Smooth muscle cell of the coronary artery (primary cell): ENCODE results near the gene MPND. TPM values are rescaled to one million over a fixed set of nuclear protein-coding genes. Genes with fewer than 3 reads are reported as not detected.

ENCODE experiments used
- total RNA-seq: library from RNA; depleted of rRNA; stranded (reverse); fragments of >200 nt; gene quantifications from 2 replicates; pipeline ENCODE4 v1.2.3, GENCODE V29; 2014; ENCODE audit warnings: low replicate concordance

The MPND gene, protein sequence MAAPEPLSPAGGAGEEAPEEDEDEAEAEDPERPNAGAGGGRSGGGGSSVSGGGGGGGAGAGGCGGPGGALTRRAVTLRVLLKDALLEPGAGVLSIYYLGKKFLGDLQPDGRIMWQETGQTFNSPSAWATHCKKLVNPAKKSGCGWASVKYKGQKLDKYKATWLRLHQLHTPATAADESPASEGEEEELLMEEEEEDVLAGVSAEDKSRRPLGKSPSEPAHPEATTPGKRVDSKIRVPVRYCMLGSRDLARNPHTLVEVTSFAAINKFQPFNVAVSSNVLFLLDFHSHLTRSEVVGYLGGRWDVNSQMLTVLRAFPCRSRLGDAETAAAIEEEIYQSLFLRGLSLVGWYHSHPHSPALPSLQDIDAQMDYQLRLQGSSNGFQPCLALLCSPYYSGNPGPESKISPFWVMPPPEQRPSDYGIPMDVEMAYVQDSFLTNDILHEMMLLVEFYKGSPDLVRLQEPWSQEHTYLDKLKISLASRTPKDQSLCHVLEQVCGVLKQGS
- total RNA-seq = 9.4 and 14.3 TPM in 2 replicates

DNA sequence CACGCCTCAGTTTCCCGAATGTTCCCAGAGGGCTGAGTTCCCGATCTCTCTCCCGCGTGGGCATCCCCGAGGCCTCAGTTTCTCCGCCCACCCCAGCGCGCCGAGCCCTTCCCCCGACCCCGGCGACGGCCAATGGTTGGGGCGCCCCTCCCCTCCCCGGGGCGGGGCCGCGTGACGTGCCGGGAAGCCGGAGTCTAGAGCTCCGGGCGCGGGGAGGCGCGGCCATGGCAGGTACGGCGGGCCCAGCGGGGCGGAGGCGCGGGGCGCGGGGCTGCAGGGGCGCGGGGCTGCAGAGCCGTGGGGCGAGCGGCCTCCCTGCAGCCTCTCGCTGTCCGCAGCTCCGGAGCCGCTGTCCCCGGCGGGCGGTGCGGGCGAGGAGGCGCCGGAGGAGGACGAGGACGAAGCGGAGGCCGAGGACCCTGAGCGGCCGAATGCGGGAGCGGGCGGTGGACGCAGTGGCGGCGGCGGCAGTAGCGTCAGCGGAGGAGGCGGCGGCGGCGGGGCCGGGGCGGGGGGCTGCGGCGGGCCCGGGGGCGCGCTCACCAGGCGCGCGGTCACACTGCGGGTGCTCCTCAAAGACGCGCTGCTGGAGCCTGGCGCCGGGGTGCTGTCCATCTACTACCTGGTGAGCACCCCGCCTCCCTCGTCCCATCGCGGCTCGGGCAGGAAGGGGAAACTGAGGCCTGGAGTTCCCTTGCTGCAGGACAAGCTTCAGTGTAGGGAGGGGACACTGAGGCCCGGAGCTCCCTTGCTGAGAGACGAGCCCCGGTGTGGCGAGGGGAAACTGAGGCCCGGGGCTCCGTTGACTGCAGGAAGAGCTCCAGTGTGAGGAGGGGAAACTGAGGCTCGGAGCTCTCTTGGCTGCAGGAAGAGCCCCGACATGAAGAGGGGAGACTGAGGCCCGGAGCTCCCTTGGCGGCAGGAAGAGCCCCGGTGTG, at the start of gene MPND:
Gene MPND, plus strand, starts transcription at position 193 of the 938 bp plus-strand sequence. Its CDS starts 32 bp downstream, at position 225.

GRCh38 chr19:4302243-4302640, 41.1 kb upstream of the MPND start, which contains the start of gene TMIGD2:
TSS of gene TMIGD2 (minus strand) at chr19:4302389. CDS start at chr19:4302385, 4 bp downstream.

DNA sequence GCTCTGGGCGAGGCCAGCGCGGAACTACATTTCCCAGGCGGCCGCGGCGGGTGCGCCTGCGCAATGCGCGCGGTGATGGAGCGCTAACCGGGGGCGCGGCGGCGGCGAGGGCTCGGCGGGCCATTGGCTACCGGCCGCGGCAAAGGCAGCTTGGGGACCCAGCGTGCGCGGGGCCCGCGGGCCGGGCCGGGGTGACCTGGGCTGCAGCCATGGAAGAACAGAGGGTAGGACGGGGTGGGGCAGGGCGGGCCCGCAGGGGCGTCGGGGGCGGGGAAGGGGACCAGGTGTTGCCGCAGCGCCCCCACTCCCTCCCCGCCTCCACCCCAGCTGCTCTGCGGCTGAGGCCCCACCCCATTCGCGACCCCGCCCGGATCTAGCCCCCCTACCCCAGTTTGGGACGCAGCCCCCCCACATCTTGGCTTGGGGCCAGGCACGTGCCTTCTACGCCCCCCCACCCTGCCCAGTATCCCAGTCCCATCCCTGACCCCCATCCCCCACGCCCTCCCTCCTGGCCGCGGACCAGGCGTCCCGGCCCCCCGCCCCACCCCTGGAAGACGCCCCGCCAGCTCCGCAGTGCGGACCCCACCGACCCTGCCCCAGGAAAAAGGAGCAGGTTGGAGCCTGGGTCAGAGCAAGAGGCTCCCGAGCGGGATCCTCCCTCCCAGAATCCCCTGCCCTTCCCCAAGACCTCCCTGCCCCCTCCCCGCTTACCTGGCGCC, 38.7 kb upstream of the MPND start, which contains the start of gene FSD1:
Gene FSD1, plus strand, starts transcription at position 61 of the 719 bp plus-strand sequence. Its CDS starts 149 bp downstream, at position 210.

DNA sequence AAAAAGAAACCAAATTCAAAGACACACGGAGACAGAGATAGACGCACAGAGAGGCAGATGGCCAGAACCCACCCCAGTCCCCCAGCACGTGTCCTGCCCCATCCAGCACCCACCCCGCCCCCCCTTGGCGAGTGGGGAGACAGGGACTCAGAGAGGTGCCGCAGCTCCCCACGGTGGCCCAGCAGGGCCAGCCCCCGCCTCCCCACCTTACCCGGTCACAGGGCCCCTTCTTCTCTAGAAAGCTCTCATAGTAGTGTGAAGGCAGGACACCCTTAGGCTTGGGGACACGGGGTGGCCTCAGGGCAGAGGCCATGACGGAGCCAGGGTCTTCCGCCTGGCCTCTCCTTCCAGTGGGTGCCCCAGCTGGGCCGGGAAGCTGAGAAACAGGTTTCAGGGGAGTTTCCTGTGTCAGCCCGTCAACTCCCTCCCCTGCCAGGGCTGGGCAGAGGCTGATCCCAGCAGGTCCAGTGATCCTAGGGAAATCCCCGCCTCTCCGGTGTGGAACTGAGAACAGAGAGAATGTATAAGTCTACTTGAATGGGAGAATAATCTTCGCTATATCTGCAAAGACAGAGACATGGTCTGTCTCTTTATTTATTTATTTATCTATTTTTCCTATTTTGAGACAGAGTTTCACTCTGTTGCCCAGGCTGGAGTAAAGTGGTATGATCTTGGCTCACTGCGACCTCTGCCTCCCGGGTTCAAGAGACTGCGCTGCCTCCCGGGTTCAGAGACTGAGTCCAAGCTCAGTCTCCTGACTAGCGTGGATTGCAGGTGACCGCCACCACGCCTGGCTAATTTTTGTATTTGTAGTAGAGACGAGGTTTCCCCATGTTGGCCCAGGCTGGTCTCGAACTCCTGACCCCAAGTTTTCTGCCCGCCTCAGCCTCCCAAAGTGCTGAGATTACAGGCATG, 4.7 kb upstream of the MPND start, which contains the start of gene STAP2:
Gene STAP2, minus strand, starts transcription at position 387 of the 915 bp plus-strand sequence. Its CDS starts 74 bp downstream, at position 313.

GRCh38 chr19:4400135-4400936, 57.0 kb downstream of the MPND start, which contains the start of gene SH3GL1:
TSS of gene SH3GL1 (minus strand) at chr19:4400547. CDS start at chr19:4400368, 179 bp downstream.

DNA sequence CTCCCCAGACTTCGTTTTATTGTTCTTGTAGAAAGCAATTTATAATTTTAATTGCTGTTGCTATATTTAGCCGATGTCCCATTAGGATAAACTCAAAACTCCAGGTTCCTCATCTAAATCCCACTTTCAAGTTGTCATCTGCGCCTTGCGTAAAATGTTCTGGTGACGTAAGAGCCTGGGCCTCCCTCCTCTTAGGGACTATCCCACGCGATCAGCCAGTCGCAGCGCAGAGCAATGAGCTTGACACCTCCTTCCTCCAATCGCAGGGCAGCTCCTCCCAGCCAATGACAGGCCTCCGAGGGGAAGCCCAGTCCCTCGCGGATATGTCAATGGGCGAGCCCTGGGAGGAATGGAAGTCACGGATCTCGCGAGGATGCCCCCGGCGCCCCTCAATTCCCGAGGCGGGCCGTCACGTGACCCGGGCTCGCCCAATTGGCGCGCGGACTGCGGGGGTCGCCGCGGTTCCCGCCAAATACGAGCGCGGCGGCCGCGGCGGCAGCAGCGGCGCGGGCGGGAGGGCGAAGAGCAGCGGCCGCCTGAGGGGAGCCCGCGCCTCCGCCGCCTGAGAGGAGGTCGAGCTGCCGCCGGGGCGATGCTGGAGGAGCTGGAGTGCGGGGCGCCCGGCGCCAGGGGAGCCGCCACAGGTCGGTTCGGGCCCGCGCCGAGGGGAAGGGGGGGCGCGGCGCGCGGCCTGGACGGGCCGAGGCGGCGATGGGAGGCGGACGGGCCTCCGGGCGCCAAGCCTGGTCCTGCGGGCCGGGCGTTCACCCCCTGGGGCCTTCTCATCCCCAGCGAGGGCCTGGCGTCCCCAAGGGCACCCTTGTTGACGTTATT, 59.0 kb downstream of the MPND start, which contains the start of gene CHAF1A:
Gene CHAF1A, plus strand, starts transcription at position 470 of the 834 bp plus-strand sequence. Its CDS starts 123 bp downstream, at position 593.

Other genes with a start within 250 kb of the MPND start
- gene MAP2K2, start 219.4 kb upstream of the MPND start, total RNA-seq = 117 and 253 TPM in 2 replicates
- not detected in 2 replicates for gene CREB3L3, start 189.9 kb upstream of the MPND start, total RNA-seq
- 11.5 and 16.8 TPM in 2 replicates for gene SIRT6, start 161.0 kb upstream of the MPND start, total RNA-seq
- gene ANKRD24, start 160.9 kb upstream of the MPND start, total RNA-seq = 0.53 and 2.3 TPM in 2 replicates
- gene EBI3, start 114.0 kb upstream of the MPND start, total RNA-seq = 0.08 TPM in 1 of 2 replicates, not detected in the other
- 11.0 and 13.4 TPM in 2 replicates for gene YJU2, start 96.5 kb upstream of the MPND start, total RNA-seq
- not detected in 2 replicates for gene SHD, start 64.3 kb upstream of the MPND start, total RNA-seq
- gene TMIGD2, start 41.2 kb upstream of the MPND start, total RNA-seq = not detected in 2 replicates
- gene FSD1, start 39.0 kb upstream of the MPND start, total RNA-seq = 4.9 and 6.8 TPM in 2 replicates
- 2.8 and 4.2 TPM in 2 replicates for gene STAP2, start 4.7 kb upstream of the MPND start, total RNA-seq
- 19.4 and 30.4 TPM in 2 replicates for gene SH3GL1, start 57.0 kb downstream of the MPND start, total RNA-seq
- gene CHAF1A, start 59.1 kb downstream of the MPND start, total RNA-seq = 4.8 and 6.3 TPM in 2 replicates
- gene UBXN6, start 114.2 kb downstream of the MPND start, total RNA-seq = 115 and 127 TPM in 2 replicates
- gene HDGFL2, start 128.7 kb downstream of the MPND start, total RNA-seq = 59.7 and 62.3 TPM in 2 replicates
- gene PLIN4, start 174.9 kb downstream of the MPND start, total RNA-seq = 0.15 and 0.59 TPM in 2 replicates
- not detected in 2 replicates for gene PLIN5, start 191.7 kb downstream of the MPND start, total RNA-seq
- not detected in 2 replicates for gene LRG1, start 196.5 kb downstream of the MPND start, total RNA-seq
- 0.38 and 1.2 TPM in 2 replicates for gene SEMA6B, start 216.1 kb downstream of the MPND start, total RNA-seq